Smooth muscle cell (in vitro differentiated cells): ENCODE data around the gene OXT. TPM values are rescaled to one million over a fixed set of nuclear protein-coding genes. Genes with fewer than 3 reads are reported as not detected.

Experiments used
- DNase-seq: peaks from one replicate; lab custom pipeline; 2025; ENCODE audit not compliant: unreplicated experiment; lab: John Stamatoyannopoulos, UW
- H2AFZ ChIP-seq: fragments of 200-600 bp; sonication (generic); 2 replicates; pipeline ENCODE4 v1.6.0; 2016; ENCODE audit warnings: antibody characterized with exemption, low read depth, mild to moderate bottlenecking
- H3F3A ChIP-seq: fragments of 200-600 bp; sonication (generic); 2 replicates; pipeline ENCODE4 v1.6.0; 2017; ENCODE audit warnings: antibody characterized with exemption, low read depth
- H3K27ac ChIP-seq: fragments of 200-600 bp; sonication (generic); 2 replicates; pipeline ENCODE4 v1.5.1; 2016; ENCODE audit warnings: low read depth, mild to moderate bottlenecking
- H3K27me3 ChIP-seq: fragments of 200-600 bp; sonication (generic); 2 replicates; pipeline ENCODE4 v1.6.1; 2016; ENCODE audit warnings: low read depth, mild to moderate bottlenecking
- H3K36me3 ChIP-seq: fragments of 200-600 bp; sonication (generic); 2 replicates; pipeline ENCODE4 v1.5.1; 2016; ENCODE audit warnings: low read depth
- H3K4me1 ChIP-seq: fragments of 200-600 bp; sonication (generic); 2 replicates; pipeline ENCODE4 v1.5.1; 2016; ENCODE audit warnings: low read depth
- H3K4me2 ChIP-seq: fragments of 200-600 bp; sonication (generic); 2 replicates; pipeline ENCODE4 v1.6.0; 2016; ENCODE audit warnings: mild to moderate bottlenecking
- H3K4me3 ChIP-seq: fragments of 200-600 bp; sonication (generic); 2 replicates; pipeline ENCODE4 v1.5.1; 2016; ENCODE audit warnings: mild to moderate bottlenecking
- H3K79me2 ChIP-seq: fragments of 200-600 bp; sonication (generic); 2 replicates; pipeline ENCODE4 v1.6.0; 2016; ENCODE audit warnings: low read depth, mild to moderate bottlenecking
- H3K9ac ChIP-seq: fragments of 200-600 bp; sonication (generic); 2 replicates; pipeline ENCODE4 v1.6.0; 2016; ENCODE audit warnings: low read depth
- H3K9me3 ChIP-seq: fragments of 200-600 bp; sonication (generic); replicated peaks from 2 replicates; pipeline ENCODE4 v1.5.1; 2016; ENCODE audit warnings: low read depth
- H4K20me1 ChIP-seq: fragments of 200-600 bp; sonication (generic); 2 replicates; pipeline ENCODE4 v1.6.0; 2016; ENCODE audit warnings: low read depth
- CTCF ChIP-seq: fragments of 200-600 bp; sonication (generic); IDR thresholded peaks from 2 replicates; pipeline ENCODE4 v1.5.1; 2017; ENCODE audit warnings: borderline replicate concordance, mild to moderate bottlenecking, antibody characterized with exemption; ENCODE audit not compliant: insufficient read depth, poor library complexity, severe bottlenecking
- WGBS: methylation state at CpG from one replicate; pipeline ENCODE4 v1.1.7; 2016; ENCODE audit warnings: low lambda C conversion rate; 5-methylcytosine and 5-hydroxymethylcytosine counted together
- polyA plus RNA-seq: library from polyadenylated mRNA; unstranded; fragments of >200 nt; fragmentation: Nextera tagmentation; extraction: Ambion mirVana; gene quantifications from 2 replicates; pipeline ENCODE4 v1.2.1, GENCODE V29; 2016
- total RNA-seq: library from RNA; depleted of rRNA; stranded (reverse); fragments of >200 nt; gene quantifications from 2 replicates; pipeline ENCODE4 v1.2.3, GENCODE V29; 2014

The OXT gene
- total and polyA plus RNA-seq, 2 experiments from 2014 or later, result 2.8 TPM; not detected in 1

- H2AFZ ChIP-seq, result no peak overlapping the region
- H3K4me2 ChIP-seq, result no peak overlapping the region
- H3K27me3 ChIP-seq, result no peaks in the 10 kb centered on the region
- no peak overlapping the region for H3K4me3 ChIP-seq
- no peaks in the 10 kb centered on the region for H3K79me2 ChIP-seq
- no peaks in the 10 kb centered on the region for H3K4me1 ChIP-seq
- no peak overlapping the region for H3K27ac ChIP-seq
- no peak overlapping the region for H3K9ac ChIP-seq
- no peaks in the 10 kb centered on the region for H3F3A ChIP-seq
- H3K9me3 ChIP-seq, result no peaks in the 10 kb centered on the region
- WGBS, result 96% methylated on average over 4 of the region's 4 CpGs
- no peak for DNase-seq
- no peaks in the 10 kb centered on the region for H4K20me1 ChIP-seq
- no peaks in the 10 kb centered on the region for H3K36me3 ChIP-seq
- TF ChIP-seq CTCF, result no peak
Observed at GRCh38 chr20:3039426-3039825, 32.0 kb upstream of the OXT start.

- no peak overlapping the region for H3K4me3 ChIP-seq
- no peak for TF ChIP-seq CTCF
- 98% methylated on average over 8 of the region's 8 CpGs for WGBS
Observed at GRCh38 chr20:3040086-3040485, 31.3 kb upstream of the OXT start.

GRCh38 chr20:3041854-3042409 lies 29.5 kb upstream of the OXT start:
- Histone ChIP-seq H3K4me3 (no peak overlapping the region), H3K36me3 (no peaks in the 10 kb centered on the region), H3K9me3 (no peaks in the 10 kb centered on the region), H3K27ac (no peak overlapping the region), H3K27me3 (no peaks in the 10 kb centered on the region), H4K20me1 (no peaks in the 10 kb centered on the region), H3K9ac (no peak overlapping the region), H3K4me2 (no peak overlapping the region), H2AFZ (no peak overlapping the region), H3K79me2 (peaks cover 8% of the 10 kb centered on the region), H3F3A (no peaks in the 10 kb centered on the region), H3K4me1 (no peaks in the 10 kb centered on the region)
- WGBS, result 84% methylated on average over 10 of the region's 10 CpGs
- no peak for TF ChIP-seq CTCF
- DNase-seq, result no peak

More at GRCh38 chr20:3040086-3040485, 31.3 kb upstream of the OXT start:
- Histone ChIP-seq H4K20me1 (no peaks in the 10 kb centered on the region), H3K4me2 (no peak overlapping the region), H3K36me3 (no peaks in the 10 kb centered on the region), H3K79me2 (no peaks in the 10 kb centered on the region), H2AFZ (no peak overlapping the region), H3F3A (no peaks in the 10 kb centered on the region), H3K9me3 (no peaks in the 10 kb centered on the region), H3K4me1 (no peaks in the 10 kb centered on the region), H3K27me3 (no peaks in the 10 kb centered on the region), H3K9ac (no peak overlapping the region), H3K27ac (no peak overlapping the region)
- no peak for DNase-seq

- WGBS, result 93% methylated on average over 5 of the region's 5 CpGs
- no peak overlapping the region for H3K9ac ChIP-seq
- H3K27me3 ChIP-seq, result no peaks in the 10 kb centered on the region
- no peak overlapping the region for H3K27ac ChIP-seq
- no peaks in the 10 kb centered on the region for H4K20me1 ChIP-seq
- no peaks in the 10 kb centered on the region for H3K4me1 ChIP-seq
- no peaks in the 10 kb centered on the region for H3K36me3 ChIP-seq
- no peak overlapping the region for H3K4me3 ChIP-seq
- no peaks in the 10 kb centered on the region for H3K9me3 ChIP-seq
- H3K4me2 ChIP-seq, result no peak overlapping the region
- no peaks in the 10 kb centered on the region for H3F3A ChIP-seq
- no peak for DNase-seq
- H3K79me2 ChIP-seq, result peaks cover 13% of the 10 kb centered on the region
- no peak overlapping the region for H2AFZ ChIP-seq
- no peak for TF ChIP-seq CTCF
Observed at GRCh38 chr20:3042625-3043024, 28.8 kb upstream of the OXT start.
